Tibial nerve (tissue), 4 donors: ENCODE results near the gene TEC. TPM values are rescaled to one million over a fixed set of nuclear protein-coding genes. Genes with fewer than 3 reads are reported as not detected.

Experiments
- DNase-seq, 2 donors: peaks; one replicate each; pipeline ENCODE4 v3.0.0-alpha.2; 2019; ENCODE audit warnings: low spot score in 2 of 2
- H3K27ac ChIP-seq, 4 donors: fragments of 200-600 bp; sonication (generic) in 3 of 4; one replicate each; pipeline ENCODE4 v1.5.1; 2017 to 2019; ENCODE audit warnings: mild to moderate bottlenecking in 1 of 4
- H3K27me3 ChIP-seq, 2 donors: fragments of 200-600 bp; sonication (generic) in 1 of 2; one replicate each; pipeline versions ENCODE4 v1.5.1 to v1.6.0; 2017 to 2019
- H3K36me3 ChIP-seq, 3 donors: fragments of 200-600 bp; sonication (generic); one replicate each; pipeline ENCODE4 v1.5.1; 2018 to 2019
- H3K4me1 ChIP-seq, 4 donors: fragments of 200-600 bp; sonication (generic) in 3 of 4; one replicate each; pipeline ENCODE4 v1.5.1; 2017 to 2019
- H3K4me3 ChIP-seq, 4 donors: fragments of 200-600 bp; sonication (generic) in 3 of 4; one replicate each; pipeline ENCODE4 v1.5.1; 2017 to 2019; ENCODE audit warnings: mild to moderate bottlenecking in 1 of 4, moderate library complexity in 1 of 4
- H3K9me3 ChIP-seq, 4 donors: fragments of 200-600 bp; sonication (generic) in 3 of 4; one replicate each; pipeline ENCODE4 v1.5.1; 2017 to 2019
- EP300 ChIP-seq, 2 donors: sonication (generic); formaldehyde crosslinking; IDR thresholded peaks; one replicate each; pipeline ENCODE4 v1.6.1; 2017; ENCODE audit warnings: antibody characterized with exemption in 2 of 2, mild to moderate bottlenecking in 1 of 2
- POLR2A ChIP-seq, 2 donors: fragments of 450-650 bp; IDR thresholded peaks; one replicate each; pipeline ENCODE4 v1.6.1; 2017; ENCODE audit warnings: antibody characterized with exemption in 2 of 2, mild to moderate bottlenecking in 2 of 2, moderate library complexity in 2 of 2
- WGBS, 2 donors: methylation state at CpG; one replicate each; pipeline ENCODE4 v1.1.5; 2018; 5-methylcytosine and 5-hydroxymethylcytosine counted together
- total RNA-seq, 4 donors: library from RNA; depleted of rRNA; stranded (reverse); fragments of >200 nt; gene quantifications; one replicate each; pipeline ENCODE4 v1.1.0, GENCODE V29; 2016
- TF ChIP-seq, protein P1 (sequence below), 5 experiments: fragments of 200-600 bp in 3 of 5; fragments of 450-650 bp in 2 of 5; sonication (generic) in 3 of 5; IDR thresholded peaks; one replicate each; pipeline ENCODE4 v1.5.1; 2016 to 2019; ENCODE audit warnings: antibody characterized with exemption in 5 of 5, mild to moderate bottlenecking in 3 of 5, moderate library complexity in 2 of 5

Gene TEC
- total RNA-seq, 4 donors from 2014 or later = 3.1 to 8.0 (median 5.0) TPM

GRCh38 chr4:48234575-48234974 lies 35.1 kb downstream of the TEC start:
- DNase-seq = no peak
- Histone ChIP-seq H3K27me3 (no peaks in the 10 kb centered on the region), H3K36me3 (no peaks in the 10 kb centered on the region), H3K9me3 (no peaks in the 10 kb centered on the region), H3K4me3 (no peak overlapping the region), H3K4me1 (no peaks in the 10 kb centered on the region), H3K27ac (no peak overlapping the region)
- WGBS, 2 donors = 66 to 69% methylated on average over 2 of the region's 2 CpGs
- TF ChIP-seq, protein P1, sequence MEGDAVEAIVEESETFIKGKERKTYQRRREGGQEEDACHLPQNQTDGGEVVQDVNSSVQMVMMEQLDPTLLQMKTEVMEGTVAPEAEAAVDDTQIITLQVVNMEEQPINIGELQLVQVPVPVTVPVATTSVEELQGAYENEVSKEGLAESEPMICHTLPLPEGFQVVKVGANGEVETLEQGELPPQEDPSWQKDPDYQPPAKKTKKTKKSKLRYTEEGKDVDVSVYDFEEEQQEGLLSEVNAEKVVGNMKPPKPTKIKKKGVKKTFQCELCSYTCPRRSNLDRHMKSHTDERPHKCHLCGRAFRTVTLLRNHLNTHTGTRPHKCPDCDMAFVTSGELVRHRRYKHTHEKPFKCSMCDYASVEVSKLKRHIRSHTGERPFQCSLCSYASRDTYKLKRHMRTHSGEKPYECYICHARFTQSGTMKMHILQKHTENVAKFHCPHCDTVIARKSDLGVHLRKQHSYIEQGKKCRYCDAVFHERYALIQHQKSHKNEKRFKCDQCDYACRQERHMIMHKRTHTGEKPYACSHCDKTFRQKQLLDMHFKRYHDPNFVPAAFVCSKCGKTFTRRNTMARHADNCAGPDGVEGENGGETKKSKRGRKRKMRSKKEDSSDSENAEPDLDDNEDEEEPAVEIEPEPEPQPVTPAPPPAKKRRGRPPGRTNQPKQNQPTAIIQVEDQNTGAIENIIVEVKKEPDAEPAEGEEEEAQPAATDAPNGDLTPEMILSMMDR (IDR thresholded peaks at IDR 0.05) = no peak
- TF ChIP-seq POLR2A (IDR thresholded peaks at IDR 0.05) = no peak

- DNase-seq = no peak
- Histone ChIP-seq H3K27ac (no peak overlapping the region), H3K9me3 (no peaks in the 10 kb centered on the region), H3K36me3 (no peaks in the 10 kb centered on the region), H3K4me1 (no peaks in the 10 kb centered on the region), H3K27me3 (no peaks in the 10 kb centered on the region), H3K4me3 (no peak overlapping the region)
- 90 to 95% methylated on average over 1 of the region's 1 CpG for WGBS, 2 donors
- TF ChIP-seq EP300 (IDR thresholded peaks at IDR 0.05) (no peak), POLR2A (IDR thresholded peaks at IDR 0.05) (no peak)
- TF ChIP-seq, protein P1 (IDR thresholded peaks at IDR 0.05) = no peak
These were observed 40.7 kb downstream of the TEC start for GRCh38 chr4:48228949-48229348.

GRCh38 chr4:48227662-48228061 lies 42.0 kb downstream of the TEC start:
- WGBS, 2 donors = 78 to 83% methylated on average over 4 of the region's 4 CpGs
- Histone ChIP-seq H3K27me3 (no peaks in the 10 kb centered on the region), H3K36me3 (no peaks in the 10 kb centered on the region), H3K27ac (no peak overlapping the region), H3K4me3 (no peak overlapping the region), H3K9me3 (no peaks in the 10 kb centered on the region), H3K4me1 (no peaks in the 10 kb centered on the region)
- no peak for DNase-seq
- peak in 1 of 2 donors; percentile 21 for TF ChIP-seq EP300 (IDR thresholded peaks at IDR 0.05)
- no peak for TF ChIP-seq POLR2A (IDR thresholded peaks at IDR 0.05)
- TF ChIP-seq, protein P1 (IDR thresholded peaks at IDR 0.05) = no peak

- no peak for TF ChIP-seq POLR2A (IDR thresholded peaks at IDR 0.05)
- TF ChIP-seq, protein P1 (IDR thresholded peaks at IDR 0.05) = no peak
- no peak for TF ChIP-seq EP300 (IDR thresholded peaks at IDR 0.05)
- Histone ChIP-seq H3K27me3 (no peaks in the 10 kb centered on the region), H3K36me3 (no peaks in the 10 kb centered on the region), H3K27ac (no peak overlapping the region), H3K4me3 (no peak overlapping the region), H3K4me1 (no peaks in the 10 kb centered on the region), H3K9me3 (no peaks in the 10 kb centered on the region)
- DNase-seq = no peak
- 78 to 79% methylated on average over 4 of the region's 4 CpGs for WGBS, 2 donors
These were observed 43.4 kb downstream of the TEC start for GRCh38 chr4:48226199-48226598.

DNA sequence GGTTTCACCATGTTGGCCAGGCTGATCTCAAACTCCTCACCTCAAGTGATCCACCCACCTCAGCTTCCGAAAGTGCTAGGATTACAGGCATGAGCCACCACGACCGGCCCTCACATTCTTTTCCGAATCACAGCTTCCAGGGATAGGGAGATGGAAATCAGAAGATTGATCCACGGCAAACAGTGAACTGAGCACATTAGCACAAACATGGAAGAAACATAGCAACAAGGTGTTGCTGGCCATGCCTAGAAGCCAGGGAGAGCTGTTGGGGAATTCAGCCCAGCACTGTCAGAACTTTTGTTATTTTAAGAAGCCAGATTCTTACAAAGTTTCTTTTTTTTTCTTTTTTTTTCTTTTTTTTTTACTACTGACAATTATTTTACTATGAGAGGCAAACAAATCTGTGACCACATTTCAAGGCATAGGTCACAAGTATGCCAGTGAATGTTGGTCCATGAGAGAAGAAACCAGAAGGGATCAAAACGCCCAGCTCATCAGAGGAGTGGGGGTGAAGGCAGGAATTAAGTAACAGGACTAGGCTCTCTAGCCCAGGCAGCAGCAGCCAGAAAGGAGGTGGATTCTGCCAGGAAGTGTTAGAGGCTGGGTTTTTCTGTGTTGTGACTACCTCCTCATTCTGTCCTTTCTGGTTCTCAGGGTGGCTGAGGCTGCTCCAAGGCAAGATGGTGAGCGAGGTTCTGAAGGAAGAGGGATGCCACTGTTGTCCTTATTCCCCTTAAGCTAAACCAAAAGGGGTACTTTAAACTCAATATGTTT lies 44.1 kb downstream of the TEC start:
- TF ChIP-seq, protein P1 (IDR thresholded peaks at IDR 0.05) = no peak
- no peak for TF ChIP-seq EP300 (IDR thresholded peaks at IDR 0.05)
- no peak for TF ChIP-seq POLR2A (IDR thresholded peaks at IDR 0.05)
- Histone ChIP-seq H3K27ac (no peak overlapping the region), H3K27me3 (no peaks in the 10 kb centered on the region), H3K4me1 (no peaks in the 10 kb centered on the region), H3K36me3 (no peaks in the 10 kb centered on the region), H3K9me3 (no peaks in the 10 kb centered on the region), H3K4me3 (no peak overlapping the region)
- DNase-seq = no peak
- 76 to 84% methylated on average over 7 of the region's 7 CpGs for WGBS, 2 donors
